Measurements from ENCODE around the gene POTEG.
"Not testable (repeated sequence)": the region's sequence is repeated elsewhere in the genome, so short reads cannot be mapped to it uniquely, and the experiment has no call there.

POTEG gene

DNA sequence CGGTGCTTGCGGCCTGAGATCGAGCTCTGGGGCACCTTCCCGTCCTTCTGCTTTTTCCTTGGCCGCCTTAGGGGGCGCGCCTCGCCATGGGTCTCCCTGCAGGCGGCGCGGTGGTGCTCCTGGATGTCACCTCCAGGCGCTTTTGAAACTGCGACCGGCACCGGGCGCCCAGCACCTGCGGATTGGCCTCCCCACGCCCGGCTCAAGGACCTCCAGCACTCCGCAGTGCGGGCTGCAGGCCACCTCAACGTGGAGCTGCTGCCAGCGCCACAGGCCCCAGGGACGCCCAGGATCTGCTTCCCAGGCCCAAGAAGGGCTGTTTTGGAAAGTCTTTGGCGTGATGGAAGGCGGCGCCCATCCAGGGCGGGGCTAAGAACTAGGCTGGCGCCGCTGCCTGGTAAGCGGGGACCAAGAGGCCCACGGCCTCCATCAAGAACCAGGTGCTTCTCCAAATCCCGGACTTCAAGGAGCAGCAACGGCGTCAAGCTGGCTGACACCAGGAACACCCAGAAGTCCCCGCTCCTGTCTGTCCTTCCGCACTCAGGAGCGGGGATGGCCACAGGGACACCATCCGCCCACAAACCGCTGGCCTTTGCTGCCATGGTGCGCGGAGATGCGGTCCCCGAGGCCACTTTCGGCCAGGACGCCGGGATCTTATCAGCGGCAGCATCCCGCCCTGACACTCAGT, 61.2 kb downstream of the POTEG start:
- peak; percentile 1 for DNase-seq (ENCODE audit: low spot score)

- not testable (repeated sequence) for DNase-seq (ENCODE audit: low spot score)
Observed at GRCh38 chr14:19371767-19372166, 62.4 kb downstream of the POTEG start.

GRCh38 chr14:19362803-19363202, 71.3 kb downstream of the POTEG start:
- DNase-seq (ENCODE audit: low spot score): not testable (repeated sequence)

- DNase-seq (ENCODE audit: low spot score): not testable (repeated sequence)
Observed at GRCh38 chr14:19362323-19362722, 71.8 kb downstream of the POTEG start.

- DNase-seq (ENCODE audit: low spot score): not testable (repeated sequence)
Observed at GRCh38 chr14:19361636-19362253, 72.4 kb downstream of the POTEG start.

GRCh38 chr14:19360937-19361635, 73.1 kb downstream of the POTEG start:
- not testable (repeated sequence) for DNase-seq (ENCODE audit: low spot score)
